ENCODE measurements around the gene TOMM40L.
A peak's percentile ranks its signal among the peaks of the same experiment; 100 is the strongest.

TOMM40L gene

GRCh38 chr1:161180639-161181038, 45.2 kb upstream of the TOMM40L start:
- no peak overlapping the region for H3K4me3 Mint-ChIP-seq
- H3K27me3 Mint-ChIP-seq (ENCODE audit: low read depth): no peaks in the 10 kb centered on the region
- H3K9me3 Mint-ChIP-seq: no peaks in the 10 kb centered on the region
- peak in 1 of 3 experiments; percentile 14 for TF ChIP-seq CTCF (IDR thresholded peaks at IDR 0.05; ENCODE audit: unreplicated experiment in 3 of 3)
- peaks cover 4% of the 10 kb centered on the region for H3K36me3 Mint-ChIP-seq (ENCODE audit: low read depth)
- H3K4me1 Mint-ChIP-seq: peaks cover 30% of the 10 kb centered on the region
- H3K27ac Mint-ChIP-seq: no peak overlapping the region

- H3K4me1 Mint-ChIP-seq: peaks cover 22% of the 10 kb centered on the region
- H3K9me3 Mint-ChIP-seq: no peaks in the 10 kb centered on the region
- no peak for TF ChIP-seq CTCF (IDR thresholded peaks at IDR 0.05; ENCODE audit: unreplicated experiment in 3 of 3)
- H3K4me3 Mint-ChIP-seq: no peak overlapping the region
- no peak overlapping the region for H3K27ac Mint-ChIP-seq
- no peaks in the 10 kb centered on the region for H3K36me3 Mint-ChIP-seq (ENCODE audit: low read depth)
- H3K27me3 Mint-ChIP-seq (ENCODE audit: low read depth): no peaks in the 10 kb centered on the region
These were observed 43.6 kb upstream of the TOMM40L start for GRCh38 chr1:161182214-161182613.

GRCh38 chr1:161185282-161185682, 40.6 kb upstream of the TOMM40L start:
- Mint-ChIP-seq H3K9me3 (no peaks in the 10 kb centered on the region), H3K4me3 (no peak overlapping the region), H3K4me1 (peaks cover 11% of the 10 kb centered on the region), H3K36me3 (ENCODE audit: low read depth) (no peaks in the 10 kb centered on the region), H3K27me3 (ENCODE audit: low read depth) (no peaks in the 10 kb centered on the region), H3K27ac (peak overlapping the region; percentile 7 to 65 (median 10))
- no peak for TF ChIP-seq CTCF (IDR thresholded peaks at IDR 0.05; ENCODE audit: unreplicated experiment in 3 of 3)

GRCh38 chr1:161185732-161186311, 40.0 kb upstream of the TOMM40L start:
- peaks cover 11% of the 10 kb centered on the region for H3K4me1 Mint-ChIP-seq
- H3K27me3 Mint-ChIP-seq (ENCODE audit: low read depth): no peaks in the 10 kb centered on the region
- H3K27ac Mint-ChIP-seq: peak overlapping the region; percentile 7 to 65 (median 10)
- no peak for TF ChIP-seq CTCF (IDR thresholded peaks at IDR 0.05; ENCODE audit: unreplicated experiment in 3 of 3)
- no peak overlapping the region for H3K4me3 Mint-ChIP-seq
- H3K36me3 Mint-ChIP-seq (ENCODE audit: low read depth): no peaks in the 10 kb centered on the region
- H3K9me3 Mint-ChIP-seq: no peaks in the 10 kb centered on the region

GRCh38 chr1:161187311-161187710, 38.5 kb upstream of the TOMM40L start:
- no peaks in the 10 kb centered on the region for H3K9me3 Mint-ChIP-seq

More at GRCh38 chr1:161187311-161187710, 38.5 kb upstream of the TOMM40L start:
- H3K4me3 Mint-ChIP-seq: no peak overlapping the region
- H3K27ac Mint-ChIP-seq: no peak overlapping the region
- peaks cover 11% of the 10 kb centered on the region for H3K4me1 Mint-ChIP-seq
- H3K27me3 Mint-ChIP-seq (ENCODE audit: low read depth): no peaks in the 10 kb centered on the region
- no peaks in the 10 kb centered on the region for H3K36me3 Mint-ChIP-seq (ENCODE audit: low read depth)
- no peak for TF ChIP-seq CTCF (IDR thresholded peaks at IDR 0.05; ENCODE audit: unreplicated experiment in 3 of 3)
